GM19455 (cell line): ENCODE results near the gene CHD9NB.
"Not testable (repeated sequence)": the region's sequence is repeated elsewhere in the genome, so short reads cannot be mapped to it uniquely, and the experiment has no call there.

Experiments
- ATAC-seq: cut with Tn5 transposase; IDR thresholded peaks from one replicate; pipeline ENCODE4 v1.9.1; 2021; ENCODE audit not compliant: unreplicated experiment

Gene CHD9NB

GRCh38 chr16:53084141-53084541 is 31.4 kb upstream of the CHD9NB start:
- no peak for ATAC-seq

GRCh38 chr16:53083119-53083518 is 30.4 kb upstream of the CHD9NB start:
- ATAC-seq: no peak

DNA sequence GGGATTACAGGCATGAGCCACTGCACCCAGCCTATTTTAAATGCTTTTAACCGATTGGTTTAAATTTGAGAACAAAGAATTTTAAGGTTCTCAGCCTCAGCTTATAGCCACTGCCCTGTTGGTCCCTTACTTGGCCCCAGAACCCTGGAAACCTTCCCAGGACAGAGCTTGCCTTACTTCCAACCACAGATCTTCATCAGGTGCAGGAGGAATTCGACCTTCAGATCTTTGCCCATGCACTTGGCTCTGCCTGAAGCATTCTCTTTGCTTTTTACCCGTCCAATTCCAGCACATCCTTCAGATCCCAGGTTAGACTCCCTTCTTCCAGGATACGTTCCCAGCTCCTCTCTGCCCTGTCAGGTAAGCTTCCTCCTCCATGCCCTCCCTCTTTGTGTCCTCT is 29.8 kb upstream of the CHD9NB start:
- ATAC-seq: no peak

- no peak for ATAC-seq
Observed at GRCh38 chr16:53081686-53082407, 29.1 kb upstream of the CHD9NB start.

- ATAC-seq: no peak
Observed at GRCh38 chr16:53081032-53081424, 28.3 kb upstream of the CHD9NB start.

GRCh38 chr16:53080345-53081031 is 27.8 kb upstream of the CHD9NB start:
- no peak for ATAC-seq

DNA sequence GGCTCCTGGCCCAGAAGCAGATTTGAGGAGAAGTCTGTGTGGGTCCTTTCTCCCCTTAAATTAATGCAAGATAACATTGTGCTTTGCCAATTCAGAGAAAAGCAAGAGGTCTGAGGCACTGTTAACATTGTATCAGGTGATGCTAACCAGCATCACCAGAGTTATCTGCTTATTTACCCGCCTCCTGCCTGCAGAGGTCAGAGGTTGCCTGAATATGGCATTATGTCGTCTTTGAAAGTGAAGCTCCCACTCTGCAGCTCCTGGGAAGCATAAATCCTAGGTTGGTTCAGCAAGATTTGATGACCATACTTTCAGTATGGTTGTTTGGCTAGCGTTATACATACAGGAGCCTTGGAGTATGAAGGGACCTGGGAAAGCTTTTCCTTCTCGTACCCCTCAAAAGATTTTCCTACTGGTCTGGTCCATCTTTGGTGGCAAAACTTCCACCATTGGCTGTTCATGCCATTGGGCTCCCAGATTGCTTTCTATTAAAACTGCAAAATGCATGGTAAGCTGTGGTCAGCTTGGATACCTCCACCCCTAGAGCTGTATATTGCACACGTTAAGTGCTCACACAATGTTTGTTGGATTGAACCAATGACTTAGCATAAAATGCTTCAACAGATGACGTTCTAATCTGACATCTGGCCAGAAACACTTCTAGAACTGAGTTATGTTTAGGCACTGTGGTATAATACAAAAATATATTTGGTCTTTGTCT is 26.2 kb upstream of the CHD9NB start:
- ATAC-seq: no peak

DNA sequence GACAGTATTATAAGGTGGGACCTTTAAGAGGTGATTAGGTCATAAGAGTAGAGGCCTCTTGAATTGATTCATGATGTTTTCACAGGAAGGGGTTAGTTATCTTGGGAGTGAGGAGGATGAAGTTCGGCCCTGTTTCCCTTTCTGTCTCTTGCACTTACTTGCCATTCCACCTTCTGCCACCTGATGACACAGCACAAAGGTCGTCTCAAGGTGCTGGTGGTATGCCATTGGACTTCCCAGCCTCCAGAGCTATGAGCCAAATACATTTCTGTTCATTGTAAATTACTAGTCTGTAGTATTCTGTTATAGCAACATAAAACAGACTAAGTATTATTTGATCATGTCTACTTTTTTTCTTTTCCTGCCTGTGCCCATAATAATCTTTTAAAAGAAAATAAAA is 25.6 kb upstream of the CHD9NB start:
- no peak for ATAC-seq

DNA sequence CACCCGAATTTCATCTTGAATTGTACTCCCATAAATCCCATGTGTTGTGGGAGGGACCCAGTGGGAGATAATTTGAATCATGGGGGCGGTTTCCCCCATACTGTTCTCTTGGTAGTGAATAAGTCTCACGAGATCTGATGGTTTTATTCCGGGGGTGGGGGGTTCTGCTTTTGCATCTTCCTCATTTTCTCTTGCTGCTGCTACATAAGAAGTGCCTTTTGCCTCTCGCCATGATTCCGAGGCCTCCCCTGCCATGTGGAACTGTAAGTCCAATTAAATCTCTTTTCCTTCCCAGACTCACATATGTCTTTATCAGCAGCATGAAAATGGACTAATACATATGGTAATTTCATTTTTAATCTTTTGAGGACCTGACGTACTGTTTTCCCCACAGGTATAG is 22.8 kb upstream of the CHD9NB start:
- ATAC-seq: not testable (repeated sequence)

GRCh38 chr16:53074296-53074695 is 21.6 kb upstream of the CHD9NB start:
- ATAC-seq: not testable (repeated sequence)

DNA sequence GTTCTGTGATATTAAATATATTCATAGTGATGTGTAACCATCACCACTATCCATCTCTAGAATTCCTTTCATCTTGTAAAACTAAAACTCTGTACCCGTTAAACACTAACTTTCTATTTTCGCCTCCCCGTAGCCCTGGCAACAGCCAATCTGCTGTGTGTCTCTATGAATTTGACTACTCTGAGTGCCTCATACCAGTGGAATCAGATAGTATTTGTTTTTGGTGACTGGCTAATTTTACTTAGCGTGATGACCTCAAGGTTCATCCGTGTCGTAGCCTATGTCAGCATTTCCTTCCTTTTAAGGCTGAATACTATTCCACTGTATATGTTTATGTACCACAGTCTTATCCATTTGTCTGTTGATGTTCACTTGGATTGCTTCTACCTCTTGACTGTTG is 20.3 kb upstream of the CHD9NB start:
- no peak for ATAC-seq

- ATAC-seq: peak; percentile 43
Observed at GRCh38 chr16:53071748-53072301, 19.1 kb upstream of the CHD9NB start.

- no peak for ATAC-seq
Observed at GRCh38 chr16:53069772-53070171, 17.1 kb upstream of the CHD9NB start.

GRCh38 chr16:53068423-53068833 is 15.7 kb upstream of the CHD9NB start:
- ATAC-seq: peak; percentile 54

DNA sequence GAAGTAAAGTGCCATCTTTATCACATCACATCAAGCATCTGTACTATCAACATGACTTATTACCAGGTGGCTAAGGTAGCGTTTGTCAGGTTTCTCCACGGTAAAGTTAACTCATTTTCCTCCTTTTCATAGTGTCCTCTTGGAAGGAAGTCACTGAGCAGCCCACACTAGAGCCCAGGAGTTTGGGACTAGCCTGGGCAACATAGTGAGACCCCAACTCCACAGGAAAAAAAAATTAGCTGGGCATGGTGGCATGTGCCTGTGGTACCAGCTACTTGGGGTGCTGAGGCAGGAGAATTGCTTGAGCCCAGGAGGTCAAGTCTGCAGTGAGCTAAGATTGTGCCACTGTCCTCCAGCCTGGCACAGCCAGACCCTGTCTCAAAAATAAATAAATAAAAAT is 15.0 kb upstream of the CHD9NB start:
- ATAC-seq: no peak

DNA sequence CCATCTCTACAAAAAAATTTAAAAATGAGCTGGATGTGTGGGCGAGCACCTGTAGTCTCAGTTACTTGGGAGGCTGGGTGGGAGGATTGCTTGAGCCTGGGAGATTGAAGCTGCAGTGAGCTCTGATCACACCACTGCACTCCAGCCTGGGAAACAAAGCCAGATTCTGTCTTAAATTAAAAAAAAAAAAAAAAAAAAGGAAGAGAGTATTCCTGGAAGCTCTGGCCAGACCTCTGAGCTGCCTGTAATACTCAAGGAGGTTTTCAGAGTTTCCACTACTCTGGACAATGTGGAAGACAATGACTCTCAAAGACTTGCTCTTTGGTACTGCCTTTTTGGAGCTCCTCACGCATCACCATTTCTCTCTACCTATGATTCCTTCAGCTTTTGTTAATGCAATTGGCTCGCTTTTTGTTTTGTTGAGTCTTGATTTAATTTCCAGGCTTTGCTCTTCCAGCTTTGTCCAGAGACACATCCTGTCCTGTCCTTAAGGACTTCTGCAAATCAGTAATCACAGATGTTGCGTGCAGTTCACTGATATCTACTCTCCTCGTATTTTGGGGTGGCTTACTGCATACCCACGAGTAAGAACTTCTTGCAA is 12.9 kb upstream of the CHD9NB start:
- ATAC-seq: no peak

- no peak for ATAC-seq
Observed at GRCh38 chr16:53064081-53064578, 11.4 kb upstream of the CHD9NB start.

DNA sequence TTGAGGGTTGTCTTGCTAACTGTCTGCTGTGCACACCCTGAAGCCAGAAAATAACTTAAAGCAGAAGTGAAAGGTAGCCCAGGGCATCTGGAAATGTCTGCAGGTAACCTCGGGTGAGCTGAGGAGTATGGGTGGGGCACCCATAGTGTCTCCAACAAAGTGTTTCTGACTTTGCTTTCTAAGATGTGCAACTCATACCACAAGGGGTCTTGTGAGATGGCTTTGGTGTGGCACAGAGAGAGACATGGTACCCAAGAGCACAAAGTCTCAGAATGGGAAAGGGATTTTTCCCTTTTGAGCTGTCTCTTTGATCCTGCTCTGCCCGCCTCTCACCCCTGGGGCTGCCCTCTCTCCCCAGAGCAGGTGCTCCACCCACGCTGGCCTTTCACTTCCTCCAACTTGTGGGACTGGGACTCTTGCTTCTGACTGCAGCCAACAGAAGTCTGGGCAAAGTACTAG is 9.0 kb upstream of the CHD9NB start:
- peak; percentile 86 for ATAC-seq

- peak; percentile 24 for ATAC-seq
Observed at GRCh38 chr16:53061256-53061655, 8.6 kb upstream of the CHD9NB start.

DNA sequence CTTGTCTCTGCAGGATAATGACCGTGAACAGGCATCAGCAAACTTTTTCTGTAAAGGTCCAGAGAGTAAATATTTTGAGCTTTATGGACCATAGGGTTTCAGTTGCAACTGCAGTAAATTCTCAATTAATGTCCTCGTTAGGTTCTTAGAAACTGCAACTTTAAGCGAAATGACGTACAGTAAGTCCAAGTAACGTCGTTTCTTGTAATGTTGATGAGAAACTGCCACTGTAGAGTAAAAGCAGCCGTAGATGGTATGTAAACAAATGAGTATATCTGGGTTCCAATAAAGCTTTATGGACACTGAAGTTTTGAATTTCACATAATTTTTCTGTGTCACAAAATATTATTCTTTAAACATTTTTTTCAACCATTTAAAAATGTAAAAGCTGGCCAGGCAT is 7.0 kb upstream of the CHD9NB start:
- no peak for ATAC-seq

DNA sequence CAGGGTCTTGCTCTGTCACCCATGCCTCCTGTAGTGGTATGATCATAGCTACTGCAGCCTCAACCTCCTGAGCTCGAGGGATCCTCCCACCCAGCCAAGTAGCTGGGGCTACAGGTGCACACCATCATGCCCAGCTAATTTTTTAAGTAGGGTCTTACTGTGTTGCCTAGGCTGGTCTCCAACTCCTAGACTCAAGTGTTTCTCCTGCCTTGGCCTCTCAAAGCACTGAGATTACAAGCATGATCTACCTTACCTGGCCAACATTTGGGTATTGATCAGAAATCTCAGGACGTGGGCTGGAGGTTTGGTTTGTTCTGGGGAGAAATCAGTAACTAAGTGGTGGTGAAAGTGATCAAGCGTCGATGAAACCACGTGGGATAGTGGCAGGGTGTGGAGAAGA is 6.2 kb upstream of the CHD9NB start:
- no peak for ATAC-seq
